Activated CD8-positive, alpha-beta memory T cell treated with anti-CD3 and anti-CD28 coated beads, Interleukin-2, amount 50 U/mL, for 1 hour (primary cell): Measurements from ENCODE around the gene STYK1.
"Not testable (repeated sequence)": the region's sequence is repeated elsewhere in the genome, so short reads cannot be mapped to it uniquely, and the experiment has no call there.

Experiments
- DNase-seq: peaks from one replicate; pipeline ENCODE4 v3.0.0-alpha.2; 2020; ENCODE audit errors: extremely low read depth

STYK1 gene

GRCh38 chr12:10620078-10620779 is 53.6 kb downstream of the STYK1 start:
- DNase-seq, result no peak

DNA sequence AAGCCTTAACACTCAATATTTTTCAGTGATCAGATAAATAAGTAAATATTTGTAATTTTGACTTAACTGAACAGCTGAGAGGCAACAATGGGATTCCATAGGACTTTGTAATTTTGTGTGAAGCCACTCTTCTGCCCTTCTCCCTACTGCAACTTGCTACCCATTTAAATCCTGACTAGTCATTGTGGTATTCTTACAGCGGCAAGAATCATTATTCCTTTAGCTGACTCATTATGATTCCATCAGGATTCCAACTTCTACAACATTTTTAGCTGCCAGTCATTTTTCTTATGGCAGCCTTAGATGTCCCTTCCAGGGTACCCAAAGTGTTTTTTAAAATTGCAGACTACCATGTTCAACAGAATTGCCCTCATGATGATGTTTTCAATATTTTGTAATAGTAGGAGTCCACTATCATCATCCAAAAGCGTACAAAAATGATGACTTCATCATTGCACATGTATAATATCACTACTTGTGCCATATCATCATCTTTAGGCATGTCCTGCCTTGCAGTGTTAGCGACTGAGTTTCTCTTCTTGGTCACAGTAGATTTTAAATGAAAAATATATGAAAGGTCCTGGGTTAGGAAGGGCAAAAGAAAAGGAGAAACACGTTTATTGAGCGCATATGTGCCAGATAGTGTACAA is 55.4 kb downstream of the STYK1 start:
- DNase-seq, result no peak

DNA sequence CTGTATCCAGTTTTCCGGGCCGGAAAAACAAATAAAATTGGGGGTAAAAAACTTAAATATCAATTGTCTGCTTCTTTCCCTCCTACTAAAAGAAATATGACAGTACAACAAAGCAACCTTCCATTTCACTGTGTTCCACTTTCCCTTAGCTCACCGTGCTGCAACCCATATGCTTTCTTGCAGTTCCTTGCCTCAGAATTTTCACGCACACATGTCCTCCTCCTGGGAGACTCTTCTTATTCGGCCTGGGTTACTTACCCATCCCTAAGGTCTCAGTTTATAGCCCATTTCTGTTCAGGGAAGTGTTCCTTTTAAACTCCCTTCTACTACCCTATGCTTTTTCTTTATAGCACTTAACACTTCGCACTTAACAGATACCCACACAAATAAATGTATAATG is 56.0 kb downstream of the STYK1 start:
- DNase-seq, result no peak

DNA sequence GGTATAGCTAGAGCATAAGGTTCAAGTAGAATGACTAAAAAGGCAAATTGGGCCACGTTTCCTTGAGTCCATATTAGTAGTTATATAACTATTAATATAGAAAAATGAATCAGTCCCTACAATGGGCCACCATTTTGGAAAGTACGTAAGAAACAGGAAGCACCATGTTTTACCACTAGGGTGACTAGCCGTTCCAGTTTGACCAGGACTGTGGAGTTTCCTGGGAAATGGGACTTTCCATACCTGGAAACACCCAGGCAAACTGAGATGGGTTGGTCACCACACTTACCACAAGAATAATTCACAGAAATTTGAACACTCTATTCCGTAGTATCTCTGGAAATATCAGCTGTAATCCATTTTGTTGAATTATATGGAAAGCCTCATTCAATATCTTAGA is 58.3 kb downstream of the STYK1 start:
- DNase-seq, result no peak

GRCh38 chr12:10614056-10614370 is 59.8 kb downstream of the STYK1 start:
- DNase-seq, result no peak

DNA sequence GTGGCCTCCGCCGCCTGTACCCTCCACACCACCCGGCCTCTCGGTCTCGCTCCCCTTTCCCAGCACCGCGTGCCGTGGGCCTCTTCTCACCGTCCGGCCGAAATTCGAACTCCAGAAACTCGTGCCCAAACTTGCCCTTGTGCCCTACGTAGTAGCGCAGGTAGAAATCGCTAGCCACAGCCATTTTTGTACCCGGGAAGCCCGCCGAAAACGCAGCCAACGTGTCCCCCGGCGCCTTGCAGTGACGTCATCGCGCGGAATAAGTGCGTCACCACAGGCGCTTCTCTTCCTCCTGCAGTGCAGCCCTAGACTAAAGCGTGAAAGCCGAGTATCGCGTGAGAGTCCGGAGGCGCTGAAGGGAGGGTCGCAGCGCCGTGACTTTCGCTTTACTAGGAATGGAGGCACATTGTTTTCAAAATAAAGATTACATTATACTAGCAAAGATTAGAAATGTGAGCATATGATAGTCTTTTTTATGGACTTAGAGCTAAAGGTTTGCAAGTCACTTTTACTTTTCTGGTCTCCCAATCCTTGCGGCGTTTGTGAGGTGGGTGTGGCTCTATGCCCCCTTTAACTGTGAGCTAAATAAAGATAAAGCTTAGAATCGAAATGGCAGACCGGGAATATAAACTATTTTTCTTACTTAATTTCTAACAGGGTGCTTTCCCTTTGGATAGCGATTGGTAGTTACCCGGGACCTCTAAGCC is 60.4 kb downstream of the STYK1 start, which contains the start of gene MAGOHB:
MAGOHB (minus strand) TSS at position 261 of the 707 bp plus-strand sequence; CDS start at position 184, 77 bp downstream.
- peak; percentile 94 for DNase-seq

- DNase-seq, result no peak
Observed at GRCh38 chr12:10612984-10613348, 60.9 kb downstream of the STYK1 start.

- DNase-seq, result no peak
Observed at GRCh38 chr12:10612110-10612509, 61.7 kb downstream of the STYK1 start.

- not testable (repeated sequence) for DNase-seq
Observed at GRCh38 chr12:10611258-10611657, 62.6 kb downstream of the STYK1 start.

- DNase-seq, result no peak
Observed at GRCh38 chr12:10610188-10610587, 63.7 kb downstream of the STYK1 start.

GRCh38 chr12:10607885-10608458 is 65.9 kb downstream of the STYK1 start:
- no peak for DNase-seq

- no peak for DNase-seq
Observed at GRCh38 chr12:10601860-10602259, 72.0 kb downstream of the STYK1 start.

- no peak for DNase-seq
Observed at GRCh38 chr12:10600988-10601387, 72.9 kb downstream of the STYK1 start.

DNA sequence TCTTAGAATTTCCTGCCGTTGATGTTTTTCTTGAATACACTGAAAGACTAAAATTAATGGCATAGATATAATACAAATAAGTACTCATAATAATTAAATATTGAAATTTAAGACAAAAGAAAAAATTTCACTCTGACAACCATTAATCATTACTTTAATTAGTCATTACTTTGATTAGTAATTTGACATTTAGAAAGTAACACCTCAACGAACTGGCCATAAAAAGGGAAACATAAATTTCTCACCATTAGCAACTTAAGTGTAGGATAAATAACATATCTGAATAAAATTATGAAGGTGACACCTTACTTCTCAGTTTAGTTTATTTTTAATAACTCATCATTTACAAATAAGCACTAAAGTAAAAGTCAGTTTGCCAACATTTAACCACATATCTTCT is 78.0 kb downstream of the STYK1 start:
- DNase-seq, result no peak

DNA sequence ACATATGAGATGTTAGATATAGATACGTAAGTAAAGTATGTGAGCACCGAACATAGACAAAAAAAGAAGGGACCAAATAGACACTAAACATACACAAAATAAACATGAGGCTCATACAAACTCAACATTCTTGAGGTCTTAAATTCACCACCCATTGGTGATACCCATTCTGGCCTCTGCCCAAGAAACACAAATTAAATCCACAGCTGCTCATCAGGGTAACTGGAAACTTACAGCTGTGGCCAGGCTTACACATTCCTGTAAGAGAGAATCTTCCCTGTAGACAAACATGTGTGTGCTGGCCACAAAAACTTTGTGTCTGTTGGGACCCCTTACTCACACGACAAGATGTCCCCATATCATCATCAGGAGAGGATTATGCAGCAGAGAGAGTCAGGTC is 82.9 kb downstream of the STYK1 start:
- no peak for DNase-seq

GRCh38 chr12:10584415-10584814 is 89.4 kb downstream of the STYK1 start:
- no peak for DNase-seq

DNA sequence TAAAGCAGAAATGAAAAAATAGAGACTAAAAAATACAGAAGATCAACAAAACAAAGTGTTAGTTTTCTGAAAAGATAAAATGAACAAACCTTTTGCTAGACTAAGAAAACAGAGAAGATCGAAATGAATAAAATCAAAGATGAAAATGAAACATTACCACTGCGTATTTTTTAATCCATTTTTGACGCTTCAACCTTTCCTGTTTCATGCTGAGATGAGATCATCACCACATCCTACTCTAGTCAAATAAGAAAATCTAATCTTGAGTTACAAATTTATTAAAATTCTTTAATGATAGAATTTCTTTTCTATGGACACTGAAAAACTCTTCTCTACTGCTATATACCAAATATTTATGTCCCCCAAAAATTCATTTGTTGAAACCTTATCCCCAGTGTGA is 91.1 kb downstream of the STYK1 start:
- no peak for DNase-seq

GRCh38 chr12:10582133-10582532 is 91.7 kb downstream of the STYK1 start:
- DNase-seq, result not testable (repeated sequence)

- no peak for DNase-seq
Observed at GRCh38 chr12:10574307-10574706, 99.5 kb downstream of the STYK1 start.

DNA sequence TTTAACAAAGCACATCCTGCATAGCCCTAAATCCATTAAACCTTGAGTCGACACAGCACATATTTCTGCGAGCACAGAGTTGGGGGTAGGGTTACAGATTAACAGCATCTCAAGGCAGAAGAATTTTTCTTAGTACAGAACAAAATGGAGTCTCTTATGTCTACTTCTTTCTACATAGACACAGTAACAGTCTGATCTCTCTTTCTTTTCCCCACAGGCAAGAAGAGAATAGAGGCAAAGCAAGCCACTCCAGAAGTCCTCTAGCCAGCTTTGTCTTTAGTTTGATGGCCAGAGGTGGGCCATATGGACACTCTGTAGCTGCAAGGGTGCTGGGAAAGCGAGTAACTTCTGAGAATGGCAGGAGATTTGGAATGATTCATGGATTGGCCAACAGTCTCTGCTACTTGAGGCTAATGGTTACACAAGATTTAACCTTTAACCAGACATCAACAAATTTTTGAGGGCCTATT is 101.8 kb downstream of the STYK1 start:
- DNase-seq, result not testable (repeated sequence)

- no peak for DNase-seq
Observed at GRCh38 chr12:10571141-10571540, 102.7 kb downstream of the STYK1 start.
